WTC11 (cell line): ENCODE data around the gene SLC6A18. TPM values are rescaled to one million over a fixed set of nuclear protein-coding genes. Genes with fewer than 3 reads are reported as not detected.

Source experiments
- ATAC-seq: fragments of 200-7000 bp; cut with Tn5 transposase; 2 replicates; pipeline ENCODE4 v1.10.0; 2021; ENCODE audit warnings: mild to moderate bottlenecking, moderate library complexity
- CTCF ChIA-PET: fragments of 300-600 bp; sonication (Branson Sonifier 250); formaldehyde crosslinking; loops from one replicate; lab custom pipeline; 2021; ENCODE audit warnings: antibody characterized with exemption; lab: Charles Lee
- POLR2A ChIA-PET: fragments of 350-600 bp; sonication (Branson Sonifier 250); formaldehyde crosslinking; loops from one replicate; lab custom pipeline; 2021; ENCODE audit warnings: antibody characterized with exemption; lab: Charles Lee
- DNase-seq: peaks from one replicate; pipeline ENCODE4 v3.0.0; 2021; ENCODE audit warnings: low spot score
- H3K27ac Mint-ChIP-seq: 2 replicates; pipeline ENCODE4 v1.8.0; 2021; ENCODE audit warnings: mixed read lengths
- H3K27me3 Mint-ChIP-seq: 2 replicates; pipeline ENCODE4 v1.8.0; 2021; ENCODE audit warnings: low read depth, mild to moderate bottlenecking, moderate library complexity, mixed read lengths
- H3K36me3 Mint-ChIP-seq: 2 replicates; pipeline ENCODE4 v1.8.0; 2021; ENCODE audit warnings: mixed read lengths
- H3K4me1 Mint-ChIP-seq: 2 replicates; pipeline ENCODE4 v1.8.0; 2022; ENCODE audit warnings: mixed read lengths
- H3K4me3 Mint-ChIP-seq: 2 replicates; pipeline ENCODE4 v1.8.0; 2021; ENCODE audit warnings: mild to moderate bottlenecking, moderate library complexity, mixed read lengths
- H3K9me3 Mint-ChIP-seq: 2 replicates; pipeline ENCODE4 v1.8.0; 2021; ENCODE audit warnings: mixed read lengths
- ATF6 ChIP-seq: sonication (generic); formaldehyde crosslinking; IDR thresholded peaks from 2 replicates; pipeline ENCODE4 v1.8.1; 2023; ENCODE audit warnings: mild to moderate bottlenecking, missing genetic modification reagents
- CREM ChIP-seq: sonication (generic); formaldehyde crosslinking; IDR thresholded peaks from 2 replicates; pipeline ENCODE4 v1.8.1; 2022; ENCODE audit warnings: mild to moderate bottlenecking, missing genetic modification reagents, moderate library complexity
- FOXP1 ChIP-seq: sonication (generic); formaldehyde crosslinking; IDR thresholded peaks from 2 replicates; pipeline ENCODE4 v1.8.0; 2022; ENCODE audit warnings: missing genetic modification reagents, mild to moderate bottlenecking, moderate library complexity, borderline replicate concordance
- GRHL2 ChIP-seq: fragments of 250-450 bp; sonication (Bioruptor Pico); IDR thresholded peaks from 2 replicates; pipeline ENCODE4 v1.8.0; 2022; ENCODE audit warnings: mild to moderate bottlenecking, moderate library complexity; ENCODE audit not compliant: insufficient replicate concordance, severe bottlenecking
- IRF1 ChIP-seq: sonication (generic); formaldehyde crosslinking; IDR thresholded peaks from 2 replicates; pipeline ENCODE4 v1.8.0; 2023; ENCODE audit warnings: missing genetic modification reagents
- MYBL2 ChIP-seq: sonication (generic); formaldehyde crosslinking; IDR thresholded peaks from 2 replicates; pipeline ENCODE4 v1.8.1; 2023; ENCODE audit warnings: mild to moderate bottlenecking, moderate library complexity, missing genetic modification reagents
- NFATC4 ChIP-seq: fragments of 250-450 bp; sonication (Bioruptor Pico); IDR thresholded peaks from 2 replicates; pipeline ENCODE4 v1.9.0; 2021; ENCODE audit warnings: mild to moderate bottlenecking
- PRRX2 ChIP-seq: fragments of 250-450 bp; sonication (Bioruptor Pico); IDR thresholded peaks from 2 replicates; pipeline ENCODE4 v1.8.0; 2021; ENCODE audit warnings: mild to moderate bottlenecking
- TEAD4 ChIP-seq: sonication (generic); formaldehyde crosslinking; IDR thresholded peaks from 2 replicates; pipeline ENCODE4 v1.8.0; 2022; ENCODE audit warnings: mild to moderate bottlenecking, missing genetic modification reagents
- USF2 ChIP-seq: sonication (generic); formaldehyde crosslinking; IDR thresholded peaks from 2 replicates; pipeline ENCODE4 v1.8.1; 2023; ENCODE audit warnings: mild to moderate bottlenecking, missing genetic modification reagents, moderate library complexity
- ZNF121 ChIP-seq: sonication (generic); formaldehyde crosslinking; IDR thresholded peaks from 2 replicates; pipeline ENCODE4 v1.8.0; 2023; ENCODE audit warnings: missing genetic modification reagents
- ZNF232 ChIP-seq: sonication (generic); formaldehyde crosslinking; IDR thresholded peaks from 2 replicates; pipeline ENCODE4 v1.8.0; 2022; ENCODE audit warnings: mild to moderate bottlenecking, missing genetic modification reagents
- ZNF263 ChIP-seq: sonication (generic); formaldehyde crosslinking; IDR thresholded peaks from 2 replicates; pipeline ENCODE4 v1.8.1; 2022; ENCODE audit warnings: low read depth, mild to moderate bottlenecking, moderate library complexity, missing genetic modification reagents
- ZNF423 ChIP-seq: fragments of 250-450 bp; sonication (Bioruptor Pico); IDR thresholded peaks from 2 replicates; pipeline ENCODE4 v2.1.2; 2022; ENCODE audit warnings: mild to moderate bottlenecking, moderate library complexity
- ZNF532 ChIP-seq: fragments of 250-450 bp; sonication (Bioruptor Pico); IDR thresholded peaks from 2 replicates; pipeline ENCODE4 v1.9.0; 2021; ENCODE audit warnings: mild to moderate bottlenecking, borderline replicate concordance
- total RNA-seq: library from RNA; stranded (reverse); gene quantifications from 3 replicates; pipeline ENCODE4 v1.2.3, GENCODE V29; 2021
- TF ChIP-seq, protein P1 (sequence below): sonication (generic); formaldehyde crosslinking; IDR thresholded peaks from 2 replicates; pipeline ENCODE4 v1.8.1; 2022; ENCODE audit warnings: low read depth, mild to moderate bottlenecking, moderate library complexity, missing genetic modification reagents, borderline replicate concordance
- TF ChIP-seq, protein P2 (sequence below): sonication (generic); formaldehyde crosslinking; conservative IDR thresholded peaks from 2 replicates; pipeline ENCODE4 v1.8.1; 2023; ENCODE audit warnings: mild to moderate bottlenecking, low read depth, missing genetic modification reagents, moderate library complexity
- TF ChIP-seq, protein P3 (sequence below): sonication (generic); formaldehyde crosslinking; IDR thresholded peaks from 2 replicates; pipeline ENCODE4 v1.8.1; 2023; ENCODE audit warnings: mild to moderate bottlenecking, moderate library complexity, missing genetic modification reagents
- TF ChIP-seq, protein P4 (sequence below): sonication (generic); formaldehyde crosslinking; IDR thresholded peaks from 2 replicates; pipeline ENCODE4 v1.8.1; 2022; ENCODE audit warnings: low read depth, missing genetic modification reagents, borderline replicate concordance

Gene SLC6A18
- total RNA-seq, 1 experiment from 2014 or later = not detected

- Mint-ChIP-seq H3K9me3 (peaks cover 17% of the 10 kb centered on the region), H3K27me3 (no peaks in the 10 kb centered on the region), H3K4me1 (no peaks in the 10 kb centered on the region), H3K4me3 (no peak overlapping the region)
- CTCF ChIA-PET = interaction anchor here (0.6 to 3.2 kb wide), 7 partner anchors 10 to 68 kb away, joined by 3 to 12 read pairs (median 4); no protein-coding TSS in a partner anchor
- no peak; the same call in 1 of the 2 replicates for ATAC-seq
- TF ChIP-seq PRRX2 (CRISPR knock-in tag) = no peak
- TF ChIP-seq ZNF232 (CRISPR knock-in tag) = no peak
- no peak for TF ChIP-seq ZNF263 (CRISPR knock-in tag)
- TF ChIP-seq TEAD4 (CRISPR knock-in tag) = no peak
- TF ChIP-seq, all 79 proteins: peak for 0
- no peak overlapping the region for H3K27ac Mint-ChIP-seq
- H3K36me3 Mint-ChIP-seq = peaks cover 11% of the 10 kb centered on the region
- no peak for DNase-seq
- POLR2A ChIA-PET = no interaction called here
Measured at GRCh38 chr5:1235379-1235778, 10.2 kb downstream of the SLC6A18 start.

- no peak overlapping the region for H3K4me3 Mint-ChIP-seq
- H3K4me1 Mint-ChIP-seq = no peaks in the 10 kb centered on the region
- CTCF ChIA-PET = interaction anchor here (0.9 to 3.2 kb wide), 5 partner anchors 10 to 68 kb away, joined by 4 to 12 read pairs (median 5); no protein-coding TSS in a partner anchor
- ATAC-seq = no peak
- H3K36me3 Mint-ChIP-seq = peaks cover 11% of the 10 kb centered on the region
- no peak overlapping the region for H3K27ac Mint-ChIP-seq
- peaks cover 17% of the 10 kb centered on the region for H3K9me3 Mint-ChIP-seq
- POLR2A ChIA-PET = no interaction called here
- no peak for DNase-seq
- H3K27me3 Mint-ChIP-seq = no peaks in the 10 kb centered on the region
- TF ChIP-seq ZNF121 (CRISPR knock-in tag) (no peak), MYBL2 (CRISPR knock-in tag) (no peak), IRF1 (CRISPR knock-in tag) (no peak), FOXP1 (CRISPR knock-in tag) (no peak), USF2 (CRISPR knock-in tag) (no peak), GRHL2 (no peak), CREM (CRISPR knock-in tag) (no peak), ZNF423 (CRISPR knock-in tag) (no peak), NFATC4 (no peak), ATF6 (CRISPR knock-in tag) (no peak), ZNF532 (no peak), ZNF263 (CRISPR knock-in tag) (no peak)
- TF ChIP-seq, protein P1, sequence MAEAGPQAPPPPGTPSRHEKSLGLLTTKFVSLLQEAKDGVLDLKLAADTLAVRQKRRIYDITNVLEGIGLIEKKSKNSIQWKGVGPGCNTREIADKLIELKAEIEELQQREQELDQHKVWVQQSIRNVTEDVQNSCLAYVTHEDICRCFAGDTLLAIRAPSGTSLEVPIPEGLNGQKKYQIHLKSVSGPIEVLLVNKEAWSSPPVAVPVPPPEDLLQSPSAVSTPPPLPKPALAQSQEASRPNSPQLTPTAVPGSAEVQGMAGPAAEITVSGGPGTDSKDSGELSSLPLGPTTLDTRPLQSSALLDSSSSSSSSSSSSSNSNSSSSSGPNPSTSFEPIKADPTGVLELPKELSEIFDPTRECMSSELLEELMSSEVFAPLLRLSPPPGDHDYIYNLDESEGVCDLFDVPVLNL (CRISPR knock-in tag) = no peak
- TF ChIP-seq, protein P2, sequence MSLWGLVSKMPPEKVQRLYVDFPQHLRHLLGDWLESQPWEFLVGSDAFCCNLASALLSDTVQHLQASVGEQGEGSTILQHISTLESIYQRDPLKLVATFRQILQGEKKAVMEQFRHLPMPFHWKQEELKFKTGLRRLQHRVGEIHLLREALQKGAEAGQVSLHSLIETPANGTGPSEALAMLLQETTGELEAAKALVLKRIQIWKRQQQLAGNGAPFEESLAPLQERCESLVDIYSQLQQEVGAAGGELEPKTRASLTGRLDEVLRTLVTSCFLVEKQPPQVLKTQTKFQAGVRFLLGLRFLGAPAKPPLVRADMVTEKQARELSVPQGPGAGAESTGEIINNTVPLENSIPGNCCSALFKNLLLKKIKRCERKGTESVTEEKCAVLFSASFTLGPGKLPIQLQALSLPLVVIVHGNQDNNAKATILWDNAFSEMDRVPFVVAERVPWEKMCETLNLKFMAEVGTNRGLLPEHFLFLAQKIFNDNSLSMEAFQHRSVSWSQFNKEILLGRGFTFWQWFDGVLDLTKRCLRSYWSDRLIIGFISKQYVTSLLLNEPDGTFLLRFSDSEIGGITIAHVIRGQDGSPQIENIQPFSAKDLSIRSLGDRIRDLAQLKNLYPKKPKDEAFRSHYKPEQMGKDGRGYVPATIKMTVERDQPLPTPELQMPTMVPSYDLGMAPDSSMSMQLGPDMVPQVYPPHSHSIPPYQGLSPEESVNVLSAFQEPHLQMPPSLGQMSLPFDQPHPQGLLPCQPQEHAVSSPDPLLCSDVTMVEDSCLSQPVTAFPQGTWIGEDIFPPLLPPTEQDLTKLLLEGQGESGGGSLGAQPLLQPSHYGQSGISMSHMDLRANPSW (CRISPR knock-in tag) = no peak
- TF ChIP-seq, protein P3, sequence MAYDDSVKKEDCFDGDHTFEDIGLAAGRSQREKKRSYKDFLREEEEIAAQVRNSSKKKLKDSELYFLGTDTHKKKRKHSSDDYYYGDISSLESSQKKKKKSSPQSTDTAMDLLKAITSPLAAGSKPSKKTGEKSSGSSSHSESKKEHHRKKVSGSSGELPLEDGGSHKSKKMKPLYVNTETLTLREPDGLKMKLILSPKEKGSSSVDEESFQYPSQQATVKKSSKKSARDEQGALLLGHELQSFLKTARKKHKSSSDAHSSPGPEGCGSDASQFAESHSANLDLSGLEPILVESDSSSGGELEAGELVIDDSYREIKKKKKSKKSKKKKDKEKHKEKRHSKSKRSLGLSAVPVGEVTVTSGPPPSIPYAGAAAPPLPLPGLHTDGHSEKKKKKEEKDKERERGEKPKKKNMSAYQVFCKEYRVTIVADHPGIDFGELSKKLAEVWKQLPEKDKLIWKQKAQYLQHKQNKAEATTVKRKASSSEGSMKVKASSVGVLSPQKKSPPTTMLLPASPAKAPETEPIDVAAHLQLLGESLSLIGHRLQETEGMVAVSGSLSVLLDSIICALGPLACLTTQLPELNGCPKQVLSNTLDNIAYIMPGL (CRISPR knock-in tag) = no peak
- TF ChIP-seq, protein P4, sequence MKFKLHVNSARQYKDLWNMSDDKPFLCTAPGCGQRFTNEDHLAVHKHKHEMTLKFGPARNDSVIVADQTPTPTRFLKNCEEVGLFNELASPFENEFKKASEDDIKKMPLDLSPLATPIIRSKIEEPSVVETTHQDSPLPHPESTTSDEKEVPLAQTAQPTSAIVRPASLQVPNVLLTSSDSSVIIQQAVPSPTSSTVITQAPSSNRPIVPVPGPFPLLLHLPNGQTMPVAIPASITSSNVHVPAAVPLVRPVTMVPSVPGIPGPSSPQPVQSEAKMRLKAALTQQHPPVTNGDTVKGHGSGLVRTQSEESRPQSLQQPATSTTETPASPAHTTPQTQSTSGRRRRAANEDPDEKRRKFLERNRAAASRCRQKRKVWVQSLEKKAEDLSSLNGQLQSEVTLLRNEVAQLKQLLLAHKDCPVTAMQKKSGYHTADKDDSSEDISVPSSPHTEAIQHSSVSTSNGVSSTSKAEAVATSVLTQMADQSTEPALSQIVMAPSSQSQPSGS = no peak
Measured at GRCh38 chr5:1235838-1236237, 10.7 kb downstream of the SLC6A18 start.
